KG1 (cell line): ENCODE measurements around the gene XCR1.
A peak's percentile ranks its signal among the peaks of the same experiment; 100 is the strongest.
"Not testable (repeated sequence)": the region's sequence is repeated elsewhere in the genome, so short reads cannot be mapped to it uniquely, and the experiment has no call there.

Experiments used
- DNase-seq: peaks from one replicate; lab custom pipeline; 2025; lab: John Stamatoyannopoulos, UW

The XCR1 gene

DNA sequence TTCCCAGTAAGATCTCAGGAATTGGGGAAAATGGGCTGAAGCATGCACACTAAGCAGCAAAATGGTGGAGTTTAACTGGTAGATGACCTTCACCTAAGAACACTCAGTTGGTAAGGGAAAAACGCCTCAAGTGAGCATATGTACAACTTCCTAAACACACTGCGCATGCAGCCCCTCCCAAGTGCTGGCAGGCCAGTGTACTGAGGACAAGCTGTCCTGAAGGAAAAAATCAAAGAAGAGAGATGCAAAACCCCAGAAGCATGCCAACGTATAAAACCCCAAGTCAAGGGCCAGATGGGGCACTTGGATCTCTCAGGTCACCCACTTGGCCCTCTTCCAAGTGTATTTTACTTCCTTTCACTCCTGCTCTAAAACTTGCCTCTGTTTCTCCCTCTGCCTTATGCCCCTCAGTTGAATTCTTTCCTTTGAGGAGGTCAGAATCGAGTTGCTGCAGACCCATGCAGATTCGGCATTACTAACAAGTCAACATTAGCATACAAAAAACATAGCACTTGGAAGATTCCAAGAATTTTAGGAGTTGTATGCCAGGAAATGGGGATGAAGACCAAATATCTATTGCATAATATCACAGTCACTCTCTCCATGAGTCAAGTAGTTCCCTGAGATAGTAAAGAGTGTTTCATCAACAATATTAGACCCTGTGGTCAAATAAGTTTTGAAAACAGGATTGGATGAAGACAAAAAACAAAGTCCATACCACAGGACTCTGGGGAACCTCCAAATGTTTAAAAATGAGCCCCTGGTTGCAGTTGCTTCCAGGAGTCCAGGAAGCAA lies 20.8 kb downstream of the XCR1 start:
- DNase-seq: no peak

DNA sequence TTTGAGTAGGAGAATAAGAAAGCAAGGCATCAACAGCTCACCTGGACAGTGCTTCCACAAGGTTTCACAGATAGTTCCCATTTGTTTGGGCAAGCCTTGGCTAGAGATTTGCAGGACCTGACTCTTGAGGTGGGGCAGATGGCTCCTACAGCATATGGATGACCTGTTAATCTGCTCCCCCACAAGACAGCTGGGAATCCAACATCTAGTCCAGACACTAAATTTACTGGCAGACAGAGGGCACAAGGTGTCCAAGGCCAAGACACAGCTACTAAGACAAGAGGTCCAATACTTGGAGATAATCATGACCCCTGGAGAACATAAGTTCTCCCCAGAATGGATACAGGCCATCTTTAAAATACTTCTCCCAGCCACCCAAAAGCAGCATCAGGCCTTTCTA lies 23.6 kb downstream of the XCR1 start:
- not testable (repeated sequence) for DNase-seq

DNA sequence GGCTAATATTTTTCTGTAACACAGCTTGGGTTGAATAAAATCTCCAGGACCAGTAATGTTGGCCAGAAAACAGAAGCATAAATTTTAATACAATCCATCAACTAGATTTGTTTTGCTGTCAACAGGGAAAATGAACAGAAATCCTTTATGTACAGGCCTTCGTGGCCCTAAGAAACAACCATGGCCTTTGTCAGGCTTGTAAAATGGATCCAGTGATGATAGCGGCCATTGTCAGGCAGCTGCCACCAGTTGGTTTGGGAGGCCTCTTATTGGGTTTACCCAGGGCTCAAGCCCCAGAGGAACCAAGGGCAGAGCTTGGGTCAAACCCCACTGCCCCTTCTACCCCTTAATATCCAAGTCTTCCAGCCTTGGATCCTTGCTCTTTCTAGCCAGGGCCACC lies 26.1 kb downstream of the XCR1 start:
- no peak for DNase-seq

DNA sequence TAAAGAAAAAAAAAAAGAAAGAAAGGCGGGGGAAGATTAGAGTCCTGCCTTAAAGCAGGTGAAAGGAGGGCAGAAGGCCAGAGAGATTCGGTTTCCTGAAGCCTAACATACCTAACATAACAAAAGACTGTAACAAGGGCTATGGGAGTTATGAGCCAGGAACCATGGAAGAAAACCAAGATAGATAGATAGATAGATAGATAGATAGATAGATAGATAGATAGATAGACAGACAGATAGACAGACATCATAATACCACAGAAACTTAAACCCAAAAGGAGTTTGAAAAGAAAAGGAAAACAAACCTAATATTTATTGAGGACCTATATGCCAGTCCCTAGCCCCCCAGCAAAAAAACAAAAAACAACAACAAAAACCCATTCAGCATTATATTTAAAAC lies 29.3 kb downstream of the XCR1 start:
- no peak for DNase-seq

DNA sequence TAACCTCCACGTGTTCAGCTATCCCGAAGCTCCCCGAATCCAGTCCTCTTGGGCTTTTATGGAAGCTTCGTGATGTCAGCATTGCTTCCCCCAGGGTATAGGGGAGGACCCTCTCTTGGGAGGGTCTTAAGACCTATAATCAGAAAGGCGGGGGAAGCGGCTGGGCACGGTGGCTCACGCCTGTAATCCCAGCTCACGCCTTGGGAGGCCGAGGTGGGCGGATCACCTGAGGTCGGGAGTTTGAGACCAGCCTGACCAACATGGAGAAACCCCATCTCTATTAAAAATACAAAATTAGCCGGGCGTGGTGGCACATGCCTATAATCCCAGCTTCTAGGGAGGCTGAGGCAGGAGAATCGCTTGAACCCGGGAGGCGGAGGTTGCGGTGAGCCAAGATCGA lies 29.8 kb downstream of the XCR1 start:
- not testable (repeated sequence) for DNase-seq

DNA sequence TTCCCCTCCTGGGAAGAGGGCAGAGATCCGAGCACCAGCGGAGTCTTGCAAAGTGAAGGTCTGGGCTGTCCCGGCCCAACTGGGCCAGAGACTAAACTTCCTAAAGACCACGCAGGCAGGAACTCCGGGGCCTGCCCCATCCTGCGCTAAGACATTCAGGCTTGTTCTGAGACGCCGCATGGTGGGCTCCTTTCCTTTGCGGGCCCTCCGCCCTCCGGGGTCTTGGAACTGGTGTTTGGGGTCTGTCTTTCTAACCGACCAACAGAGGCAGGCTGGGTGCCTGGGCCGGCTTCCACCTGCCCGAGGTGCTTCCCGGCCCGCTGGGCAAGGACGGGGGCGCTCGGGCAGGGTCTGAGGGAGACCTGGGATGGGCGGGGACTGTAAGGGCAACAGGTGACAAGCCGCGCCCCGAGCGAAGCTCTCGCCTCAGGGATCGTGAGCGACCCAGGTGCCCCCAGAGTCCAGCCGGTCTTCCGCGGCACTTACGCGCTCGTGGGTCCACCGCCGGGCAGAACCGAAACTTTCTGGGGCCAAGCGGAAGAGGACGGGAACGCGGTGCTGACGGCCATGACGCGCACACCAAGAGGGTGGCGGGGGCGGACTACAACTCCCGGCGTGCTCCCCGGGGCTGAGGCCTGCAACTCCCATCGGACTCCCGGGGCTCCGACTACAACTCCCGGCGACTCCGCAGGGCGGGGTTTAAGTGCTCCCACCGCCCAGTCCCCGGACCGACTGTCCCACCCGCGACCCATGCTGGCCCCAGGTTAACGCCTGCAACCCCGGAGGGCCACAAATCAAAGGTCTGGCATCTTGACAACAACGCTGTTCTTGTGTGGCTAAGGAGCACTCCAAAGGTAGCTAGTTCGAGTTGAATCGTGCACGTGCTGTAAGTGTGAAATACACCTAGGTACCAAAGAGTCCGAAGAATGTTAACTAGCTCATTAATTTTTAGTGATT lies 31.8 kb downstream of the XCR1 start, which contains the start of gene FYCO1:
Gene FYCO1, minus strand, starts transcription at position 589 of the 957 bp plus-strand sequence. CDS start 10,914 bp downstream, outside the sequence.
- DNase-seq: peak; percentile 64

DNA sequence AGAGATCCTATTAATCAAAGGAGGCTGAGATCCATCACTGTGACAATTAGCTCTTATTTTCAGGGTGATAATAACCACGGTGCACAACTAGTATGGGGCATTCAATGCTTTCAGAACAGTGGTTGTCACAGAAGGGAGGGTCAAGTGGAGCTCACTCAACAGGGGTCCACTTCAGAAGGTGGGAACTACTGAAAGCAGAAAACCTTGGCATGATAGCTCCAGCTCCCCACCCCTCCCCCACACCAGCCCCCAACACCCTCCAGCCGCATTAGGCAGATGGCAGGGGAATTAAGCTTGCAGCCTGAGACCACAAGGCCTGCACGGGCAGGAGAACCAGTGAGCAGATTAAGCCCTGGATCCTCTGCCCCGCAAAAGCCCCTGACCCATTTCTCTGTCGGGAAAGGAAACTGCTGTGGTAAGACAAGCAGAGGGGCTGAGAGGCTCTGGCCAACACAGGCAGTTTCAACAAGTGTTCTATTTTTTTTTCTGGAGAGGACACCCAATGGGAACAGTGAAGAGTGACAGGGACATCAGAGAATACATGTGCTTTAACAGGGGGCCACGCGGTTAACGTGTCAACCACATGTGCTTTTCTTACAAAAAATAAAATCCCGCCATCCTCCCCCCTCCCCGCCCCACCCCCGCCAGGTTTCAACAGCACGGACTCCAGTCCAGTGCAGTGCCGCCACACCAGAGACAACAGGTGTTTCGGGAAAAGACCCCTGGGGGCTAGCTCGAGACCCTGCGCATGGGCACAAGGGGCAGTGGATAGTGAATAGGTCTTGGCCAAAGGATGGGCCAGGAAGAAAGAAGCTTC lies 32.7 kb downstream of the XCR1 start:
- peak; percentile 28 for DNase-seq

DNA sequence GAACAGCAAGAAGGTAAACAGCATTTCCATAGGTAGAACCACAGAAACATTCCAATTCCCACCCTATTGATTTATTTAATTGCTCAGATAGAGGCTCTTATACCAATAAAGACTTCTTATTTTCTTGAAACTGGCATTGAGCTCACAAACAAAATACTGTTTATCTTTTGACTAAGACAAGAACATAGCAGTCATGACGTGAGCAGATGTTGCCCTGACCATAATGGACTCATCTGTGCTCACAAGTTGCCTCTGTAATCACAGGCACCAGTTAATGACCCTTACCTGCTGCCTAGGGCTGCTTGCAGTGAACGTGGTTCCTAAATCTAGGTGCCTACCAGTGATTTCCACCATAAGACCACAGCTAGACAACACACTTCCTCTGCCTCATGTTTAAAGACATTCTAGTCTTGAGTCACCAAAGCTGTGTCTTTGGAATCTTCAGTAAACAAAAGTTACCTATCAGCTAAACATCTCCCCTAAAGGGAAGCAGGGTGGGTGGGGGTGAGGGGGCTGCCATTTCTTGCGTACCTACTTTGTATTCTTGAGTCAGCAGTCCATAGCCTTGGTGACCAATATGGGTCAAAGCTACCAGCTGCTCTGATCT lies 33.8 kb downstream of the XCR1 start:
- DNase-seq: no peak

DNA sequence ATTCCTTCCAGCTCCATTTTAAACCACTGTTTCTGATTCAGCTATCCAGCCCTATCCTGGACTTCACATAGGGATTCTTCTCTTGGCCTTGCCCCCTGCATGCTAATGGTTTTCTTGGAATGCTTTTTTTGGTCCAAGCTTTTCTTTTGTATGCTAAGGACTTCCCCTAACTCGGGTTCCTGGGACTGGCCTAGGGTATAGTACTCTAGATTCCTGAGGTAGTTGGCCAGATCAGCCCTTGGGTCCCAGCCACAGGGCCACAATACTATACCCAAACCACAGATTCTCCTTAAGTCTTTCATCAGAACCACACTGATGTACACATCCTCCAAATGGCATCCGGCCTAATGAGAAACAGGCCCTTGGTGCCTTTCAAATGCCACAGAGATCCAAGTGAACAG lies 34.5 kb downstream of the XCR1 start:
- DNase-seq: no peak

DNA sequence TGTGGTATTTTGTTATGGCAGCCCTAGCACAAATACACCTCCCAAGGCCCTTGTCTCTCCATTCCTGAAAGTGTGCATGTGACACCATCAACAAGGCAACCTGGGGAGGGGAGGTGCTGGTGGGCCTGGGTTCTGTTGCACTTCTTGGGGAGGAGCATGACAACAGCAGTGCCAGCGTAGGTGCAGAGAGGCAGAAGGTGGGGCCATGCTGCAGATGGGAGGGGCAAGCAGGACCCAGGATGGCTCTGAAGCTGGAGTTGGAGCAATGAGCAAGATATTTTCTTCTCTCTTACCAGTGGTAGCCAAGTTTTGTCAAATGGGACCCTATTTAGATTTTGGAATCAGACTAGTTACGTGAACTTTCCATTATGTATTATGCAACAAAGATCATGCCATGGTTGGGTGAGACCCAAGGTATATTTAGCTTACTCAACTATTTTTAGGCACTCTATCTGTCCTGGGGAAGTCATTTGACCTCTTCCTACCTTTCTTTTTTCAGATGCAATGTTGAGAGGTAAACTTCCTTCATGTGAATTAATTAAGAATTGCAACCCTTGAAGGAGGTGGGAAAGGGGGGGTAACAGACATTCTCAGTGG lies 35.1 kb downstream of the XCR1 start:
- DNase-seq: no peak

DNA sequence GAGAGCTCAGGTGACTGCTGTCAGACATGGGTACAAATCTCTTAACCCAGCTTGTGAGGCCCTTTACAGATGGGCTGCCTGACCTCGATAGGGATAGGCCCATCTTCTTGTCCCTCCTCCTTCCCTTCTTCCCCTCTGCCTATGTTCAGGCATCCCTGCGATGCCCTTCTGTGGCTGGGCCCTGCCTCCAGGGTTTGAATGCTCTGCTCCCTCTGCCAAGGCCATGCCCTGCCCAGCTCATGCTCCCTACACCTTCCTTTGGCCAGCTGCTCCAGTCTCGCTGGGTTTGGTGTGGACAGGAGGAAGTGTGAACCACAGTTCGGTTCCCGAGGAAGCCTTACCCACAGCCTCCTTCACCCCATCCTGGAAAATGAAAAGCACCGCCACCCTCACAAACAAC lies 35.9 kb downstream of the XCR1 start:
- DNase-seq: no peak

DNA sequence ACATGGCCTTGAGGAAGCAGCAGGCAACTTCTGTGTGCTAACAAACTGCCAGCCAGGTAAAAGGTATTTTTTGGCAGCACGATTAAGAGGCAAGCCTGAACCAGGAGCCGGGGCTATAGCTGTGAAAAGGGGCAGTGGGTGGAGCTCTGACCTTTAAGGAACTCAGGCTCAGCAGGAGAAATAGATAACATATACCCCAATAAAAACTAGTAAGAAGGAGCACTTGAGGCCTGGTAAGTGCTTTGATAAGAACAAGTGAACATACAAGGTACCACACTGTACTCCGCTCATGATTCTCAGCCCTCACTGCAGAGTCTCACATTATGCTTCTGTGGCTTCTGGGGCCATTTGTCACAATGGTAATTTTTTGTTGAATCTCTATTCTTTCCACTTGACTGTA lies 37.1 kb downstream of the XCR1 start:
- DNase-seq: no peak

DNA sequence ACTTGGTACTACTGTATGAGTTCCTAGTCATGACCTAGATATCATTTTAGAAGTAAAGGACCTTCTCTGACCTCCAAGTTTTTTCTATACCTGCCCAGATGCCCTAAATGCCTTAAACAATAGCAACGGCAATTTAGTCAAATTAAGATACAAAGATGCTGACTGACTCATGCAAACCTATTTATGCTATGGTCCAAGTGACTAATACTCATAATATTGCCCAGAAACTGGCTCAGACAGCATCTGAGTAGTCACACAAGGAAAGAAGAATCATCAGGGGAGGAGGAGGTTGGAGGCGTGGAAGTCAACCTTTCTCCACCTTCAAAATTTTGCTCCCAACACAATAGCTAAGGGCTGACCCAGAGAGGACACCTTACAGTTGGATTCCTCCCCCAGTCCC lies 38.5 kb downstream of the XCR1 start:
- DNase-seq: no peak

DNA sequence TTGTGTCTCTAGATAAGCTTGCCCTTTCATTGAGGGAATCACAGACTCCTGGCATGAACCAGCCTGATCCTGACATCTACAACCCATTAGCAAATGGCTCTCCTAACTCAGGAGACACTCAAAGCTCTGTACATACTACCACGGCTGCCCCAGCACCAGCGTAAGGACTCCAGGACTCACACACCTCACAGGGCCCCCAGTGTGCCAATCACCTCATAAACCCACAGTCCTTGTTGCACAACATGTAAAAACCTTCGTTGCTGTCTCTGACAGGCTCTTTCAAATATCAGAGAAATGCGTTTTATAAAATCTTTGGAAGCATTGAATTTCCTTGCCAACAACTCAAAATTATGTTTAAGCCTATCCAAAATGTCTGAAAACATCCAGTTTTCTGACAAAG lies 38.9 kb downstream of the XCR1 start:
- no peak for DNase-seq

DNA sequence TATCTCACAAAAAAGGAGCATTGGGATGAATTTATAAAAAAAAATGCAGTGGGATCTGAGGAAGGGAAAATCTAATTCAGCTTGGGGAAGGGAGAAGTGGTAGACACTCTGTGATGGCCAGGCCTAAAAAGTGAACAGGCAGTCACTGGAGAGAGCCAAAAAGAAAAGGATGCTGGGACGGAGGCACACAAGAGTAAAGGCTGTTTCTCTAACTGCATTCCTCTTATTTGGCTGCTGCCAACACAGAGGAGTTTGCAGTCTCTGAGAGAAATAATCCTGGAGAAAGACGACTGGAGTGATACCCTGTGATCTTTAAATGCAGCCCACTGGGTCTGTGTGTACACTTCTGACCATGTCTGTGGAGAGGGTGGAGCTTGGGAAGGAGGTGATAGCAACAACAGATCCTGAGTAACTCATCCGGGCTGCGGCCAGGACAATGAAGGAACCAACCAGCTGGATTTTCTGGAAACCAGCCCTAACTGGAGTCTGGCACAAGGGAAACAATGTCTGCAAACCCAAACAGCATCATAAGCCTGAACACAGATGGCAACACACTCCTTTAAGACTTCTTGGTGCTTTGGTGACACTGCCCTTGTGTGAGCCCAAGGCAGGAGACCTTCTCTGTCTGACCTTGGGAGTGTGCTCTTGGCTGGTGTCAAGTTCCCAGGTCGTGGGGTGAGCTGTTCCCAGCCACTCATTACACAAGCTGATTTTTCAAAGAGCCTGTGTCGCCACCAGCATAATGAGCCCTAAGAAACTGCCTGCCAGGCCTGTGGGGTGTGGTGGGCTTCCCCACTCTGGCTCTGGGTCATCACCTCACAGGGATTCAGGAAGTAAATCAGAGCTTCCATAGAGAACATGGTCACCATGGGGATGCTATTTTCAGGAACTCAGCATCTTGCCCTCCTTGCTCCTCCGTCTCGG lies 39.7 kb downstream of the XCR1 start:
- DNase-seq: no peak

DNA sequence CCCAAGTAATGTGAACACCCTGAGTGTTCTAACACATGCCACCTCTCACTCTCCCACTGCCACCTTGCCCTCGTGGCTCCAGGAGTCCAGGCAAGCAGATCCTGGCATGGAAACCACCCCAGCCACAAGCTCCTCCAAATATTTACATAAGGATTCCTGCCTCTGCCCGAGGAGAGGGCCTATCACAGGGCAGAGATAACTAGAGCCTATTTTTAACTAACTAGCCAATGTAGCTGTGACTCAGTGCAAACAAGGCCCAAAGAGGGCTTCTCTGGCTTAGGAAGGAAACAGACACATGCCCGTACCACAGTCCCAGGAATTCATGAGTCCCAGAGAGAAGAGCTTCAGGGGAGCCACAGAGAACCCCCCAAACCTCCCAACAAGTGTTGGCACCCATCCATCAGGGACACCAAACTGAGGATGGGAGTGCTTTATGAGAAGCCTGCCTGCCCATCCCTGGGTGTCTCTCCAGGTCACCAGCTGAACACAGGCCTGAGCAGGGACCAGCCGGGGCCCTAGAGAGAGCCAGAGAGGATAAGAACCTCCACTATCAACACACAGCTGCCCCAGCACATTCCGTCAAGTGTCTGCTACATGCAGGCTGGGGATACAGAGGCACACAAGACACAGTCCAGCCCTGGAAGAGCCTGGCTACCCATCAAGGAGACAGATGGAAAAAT lies 40.8 kb downstream of the XCR1 start:
- no peak for DNase-seq

DNA sequence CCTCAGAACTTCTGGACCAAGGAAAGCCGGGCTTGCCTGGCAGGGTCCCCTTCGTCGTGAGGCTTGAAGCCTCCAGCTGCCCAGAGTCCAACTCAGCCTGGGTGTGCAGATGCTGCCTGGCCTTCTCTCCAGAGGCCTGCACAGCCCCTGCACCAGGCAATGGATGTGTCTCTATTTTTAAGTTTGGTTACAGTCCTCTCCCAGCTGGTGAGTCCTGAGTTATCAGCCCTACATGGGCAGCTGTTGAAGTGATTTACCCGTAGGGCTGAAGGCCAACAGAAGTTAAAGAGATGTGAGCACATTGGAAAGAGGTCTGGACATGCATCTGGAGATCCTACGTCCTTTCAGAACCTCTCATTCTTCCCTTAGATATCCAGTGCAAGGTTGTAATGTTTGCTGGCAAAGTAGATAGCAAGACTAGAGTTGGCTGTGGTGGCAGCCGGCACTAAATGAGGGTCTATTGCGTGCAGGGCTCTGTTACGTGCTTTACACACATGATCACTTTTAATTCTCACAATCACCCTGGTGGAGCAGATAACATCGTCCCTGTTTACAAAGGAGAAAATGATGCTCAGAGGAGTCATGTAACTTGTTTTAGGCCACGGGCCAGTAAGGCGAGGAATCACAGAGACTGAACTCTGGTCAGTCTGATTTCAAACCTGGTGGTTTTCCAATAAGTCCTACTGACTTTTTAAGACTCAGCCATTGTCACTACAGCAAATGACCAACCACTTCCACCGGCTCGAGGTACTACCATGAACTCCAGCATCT lies 41.6 kb downstream of the XCR1 start:
- no peak for DNase-seq
